SIG-M5 (cell line): Measurements from ENCODE around the gene SLC38A6.
"Not testable (repeated sequence)": the region's sequence is repeated elsewhere in the genome, so short reads cannot be mapped to it uniquely, and the experiment has no call there.

ENCODE experiments used
- DNase-seq: peaks from one replicate; lab custom pipeline; 2025; lab: John Stamatoyannopoulos, UW

SLC38A6 gene

GRCh38 chr14:61063461-61063860 is 82.4 kb downstream of the SLC38A6 start:
- no peak for DNase-seq

GRCh38 chr14:61064210-61064609 is 83.2 kb downstream of the SLC38A6 start:
- no peak for DNase-seq

- DNase-seq: no peak
Observed at GRCh38 chr14:61064856-61065255, 83.8 kb downstream of the SLC38A6 start.

GRCh38 chr14:61065656-61066055 is 84.6 kb downstream of the SLC38A6 start:
- no peak for DNase-seq

GRCh38 chr14:61072442-61072841 is 91.4 kb downstream of the SLC38A6 start:
- not testable (repeated sequence) for DNase-seq

GRCh38 chr14:61074852-61075251 is 93.8 kb downstream of the SLC38A6 start:
- DNase-seq: no peak

- DNase-seq: no peak
Observed at GRCh38 chr14:61076556-61076955, 95.5 kb downstream of the SLC38A6 start.

- no peak for DNase-seq
Observed at GRCh38 chr14:61077437-61077836, 96.4 kb downstream of the SLC38A6 start.

GRCh38 chr14:61077951-61078720 is 97.1 kb downstream of the SLC38A6 start:
- DNase-seq: no peak

GRCh38 chr14:61080591-61081010 is 99.6 kb downstream of the SLC38A6 start:
- no peak for DNase-seq

- no peak for DNase-seq
Observed at GRCh38 chr14:61088081-61088480, 107.0 kb downstream of the SLC38A6 start.

- DNase-seq: no peak
Observed at GRCh38 chr14:61089126-61089750, 108.2 kb downstream of the SLC38A6 start.

GRCh38 chr14:61090432-61091216 is 109.6 kb downstream of the SLC38A6 start:
- DNase-seq: no peak

GRCh38 chr14:61091657-61092273 is 110.7 kb downstream of the SLC38A6 start:
- DNase-seq: no peak

- DNase-seq: not testable (repeated sequence)
Observed at GRCh38 chr14:61098096-61098495, 117.1 kb downstream of the SLC38A6 start.

GRCh38 chr14:61098721-61099120 is 117.7 kb downstream of the SLC38A6 start:
- DNase-seq: no peak

- no peak for DNase-seq
Observed at GRCh38 chr14:61099216-61099835, 118.3 kb downstream of the SLC38A6 start.

- DNase-seq: peak; percentile 58
Observed at GRCh38 chr14:61101803-61102548, 120.9 kb downstream of the SLC38A6 start.
